NCI-H510A (cell line): ENCODE measurements around the gene SPTLC1.

Experiments used
- DNase-seq: peaks from one replicate; lab custom pipeline; 2025; lab: John Stamatoyannopoulos, UW

The SPTLC1 gene

DNA sequence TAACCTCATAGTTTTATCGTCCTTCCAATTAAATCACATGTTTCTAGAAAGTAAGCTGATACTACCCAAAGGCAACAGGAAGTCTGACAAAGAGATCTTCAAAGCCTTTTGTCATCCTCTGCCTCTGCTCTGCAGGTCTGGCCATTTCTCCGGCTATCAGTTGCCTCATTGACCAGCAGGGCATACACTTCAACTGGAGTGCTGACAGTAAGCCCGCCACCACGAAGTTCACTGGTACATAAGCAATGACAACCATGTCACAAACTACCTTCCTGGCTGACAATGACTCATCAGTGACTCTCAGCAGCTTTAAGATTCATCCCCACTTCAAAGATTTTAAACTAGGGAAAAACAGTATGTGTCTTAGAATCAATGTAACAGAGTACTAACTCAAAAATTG lies 20.6 kb downstream of the SPTLC1 start:
- DNase-seq = peak; percentile 4

DNA sequence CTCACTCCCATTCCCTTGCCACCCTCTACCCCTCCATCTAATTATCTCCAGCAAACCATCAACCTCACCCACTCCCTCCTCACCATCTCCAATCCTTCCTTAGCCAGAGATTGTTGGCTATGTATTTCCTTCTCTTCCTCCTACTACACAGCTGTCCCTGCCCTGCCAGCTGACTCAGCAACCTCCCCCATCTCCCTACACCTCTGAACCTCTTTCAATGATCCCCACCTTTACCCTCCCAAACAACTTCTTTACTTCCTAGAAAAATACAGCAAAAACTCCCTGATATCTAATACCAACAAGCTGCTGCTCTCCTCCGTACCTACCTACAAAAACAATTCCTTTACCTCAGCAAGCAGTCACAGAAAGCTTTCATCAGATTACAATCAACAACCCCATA lies 37.3 kb downstream of the SPTLC1 start:
- no peak for DNase-seq

DNA sequence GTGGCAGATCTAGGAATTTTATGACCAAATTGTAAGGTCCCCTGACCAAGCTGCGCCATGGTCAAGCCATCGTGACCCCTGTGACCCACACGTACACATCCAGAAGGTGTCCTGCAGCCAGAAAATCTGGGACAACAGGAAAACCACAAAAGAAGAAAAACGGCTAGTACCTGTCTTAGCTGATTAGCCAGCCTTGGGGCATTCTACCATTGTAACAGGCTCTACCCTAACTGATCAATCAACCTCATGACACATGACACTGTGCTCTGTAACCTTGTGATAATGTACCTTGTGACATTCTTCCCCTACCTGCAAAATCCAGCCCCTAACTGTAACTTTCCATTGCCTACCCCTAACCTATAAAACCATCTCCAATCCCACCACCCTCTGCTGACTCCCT lies 43.6 kb downstream of the SPTLC1 start:
- no peak for DNase-seq

- DNase-seq = no peak
Observed at GRCh38 chr9:92066168-92066567, 49.0 kb downstream of the SPTLC1 start.

DNA sequence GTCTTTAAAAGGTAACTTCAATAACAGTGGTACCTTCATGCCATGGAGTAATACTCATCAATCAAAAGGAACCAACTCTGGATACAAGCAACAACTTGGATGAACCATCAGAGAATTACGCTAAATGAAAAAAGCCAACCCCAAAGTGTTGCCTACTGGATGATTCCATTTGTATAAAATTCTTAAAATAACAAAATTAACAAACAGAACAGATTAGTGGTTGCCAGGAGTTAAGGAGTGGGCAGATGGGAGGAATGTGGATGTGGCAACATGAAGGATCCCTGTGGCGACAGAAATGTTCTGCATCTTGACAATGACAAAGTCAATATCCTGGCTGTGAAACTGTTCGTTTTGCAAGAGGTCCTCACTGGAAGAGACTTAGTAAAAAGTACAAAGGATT lies 50.5 kb downstream of the SPTLC1 start:
- no peak for DNase-seq

- no peak for DNase-seq
Observed at GRCh38 chr9:92061184-92061583, 54.0 kb downstream of the SPTLC1 start.

DNA sequence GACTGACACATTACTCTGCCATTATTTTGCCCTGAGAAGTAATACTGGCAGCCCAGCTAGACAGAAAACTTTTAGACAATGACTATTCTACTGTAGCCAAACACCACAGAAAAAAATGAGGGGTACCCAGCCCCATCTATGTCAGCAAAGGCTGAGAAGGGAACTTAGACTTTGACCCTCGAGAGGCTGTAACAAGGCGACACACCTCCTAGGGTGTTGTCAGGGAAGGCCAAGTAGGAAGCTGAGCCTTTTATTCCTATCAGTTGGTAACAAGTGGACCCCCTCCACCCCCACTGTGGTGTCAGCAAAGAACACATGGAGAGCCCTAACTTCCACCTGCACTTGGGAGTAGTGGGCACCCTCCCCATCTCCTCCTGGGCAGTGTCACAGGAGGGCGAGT lies 55.6 kb downstream of the SPTLC1 start:
- DNase-seq = no peak

DNA sequence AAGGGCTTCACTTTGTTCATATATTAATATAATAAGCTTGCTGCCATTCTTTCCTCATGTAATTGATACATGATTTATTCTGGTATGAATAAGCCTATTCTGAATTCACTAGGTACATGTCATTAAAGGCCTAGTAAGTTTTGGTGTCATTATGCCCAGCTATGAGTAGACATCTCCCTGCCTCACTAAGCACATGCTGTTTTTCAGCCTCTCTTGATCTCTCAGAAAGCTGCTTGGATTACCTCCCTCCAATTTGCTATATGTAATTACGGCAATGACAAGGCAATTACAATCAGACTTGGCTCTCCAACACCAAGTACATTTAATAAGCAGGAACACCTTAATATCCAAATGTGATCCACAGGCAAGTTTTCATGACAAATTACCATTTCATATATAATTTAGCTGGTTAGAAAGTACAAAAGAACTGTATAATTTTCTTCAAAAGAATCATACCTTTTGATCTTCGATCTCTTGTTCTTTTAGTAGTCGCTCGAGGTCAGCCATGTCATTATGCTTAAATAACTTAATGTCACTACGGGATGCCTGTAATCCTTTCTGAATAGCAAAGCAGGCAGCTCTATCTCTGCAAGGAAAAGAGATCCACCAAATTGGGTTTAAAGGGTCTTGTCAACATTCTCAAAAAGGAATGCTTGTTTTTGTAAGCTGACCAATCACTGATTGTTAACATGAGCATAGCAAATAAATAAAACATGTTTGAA lies 56.3 kb downstream of the SPTLC1 start:
- no peak for DNase-seq

GRCh38 chr9:92058026-92058425 lies 57.2 kb downstream of the SPTLC1 start:
- DNase-seq = no peak

DNA sequence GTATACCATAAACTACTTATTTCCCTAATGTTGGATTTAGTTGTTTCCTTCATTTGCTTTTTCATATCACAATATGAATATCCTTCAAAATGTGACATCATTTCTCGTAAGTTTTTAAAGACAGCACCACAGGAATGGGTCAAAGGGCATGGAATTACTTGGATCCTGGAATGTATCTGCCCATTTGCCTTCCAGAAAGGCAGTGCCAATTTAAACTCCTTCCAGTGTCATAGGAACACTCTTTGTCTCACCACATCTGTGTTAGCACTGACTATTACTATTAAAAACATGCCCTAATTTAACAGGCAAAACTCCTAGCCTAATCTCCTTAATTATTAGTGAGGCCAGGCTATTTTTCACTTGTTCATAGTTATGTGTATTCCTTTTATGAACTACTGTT lies 58.0 kb downstream of the SPTLC1 start:
- no peak for DNase-seq

DNA sequence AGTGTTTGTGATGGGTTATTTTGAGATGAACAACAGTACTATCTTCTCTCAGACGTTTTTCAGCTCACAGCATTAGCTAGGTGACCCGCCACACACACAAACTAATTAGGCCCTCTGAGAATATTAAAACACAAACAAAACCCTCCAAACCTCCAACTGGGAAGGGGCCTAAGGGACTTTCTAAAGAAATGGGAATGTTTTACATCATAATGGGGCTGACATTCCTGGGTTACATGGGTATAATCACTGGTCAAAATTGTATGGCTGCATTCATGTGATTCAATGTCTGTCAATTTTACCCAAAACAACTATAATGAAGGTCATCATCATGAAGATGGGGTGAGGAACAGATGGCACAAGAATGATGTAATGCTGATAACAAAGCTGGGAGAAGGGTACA lies 59.6 kb downstream of the SPTLC1 start:
- DNase-seq = no peak

GRCh38 chr9:92048924-92049625 lies 66.1 kb downstream of the SPTLC1 start:
- DNase-seq = no peak

- no peak for DNase-seq
Observed at GRCh38 chr9:92047500-92047899, 67.7 kb downstream of the SPTLC1 start.

- DNase-seq = no peak
Observed at GRCh38 chr9:92046676-92047075, 68.5 kb downstream of the SPTLC1 start.

DNA sequence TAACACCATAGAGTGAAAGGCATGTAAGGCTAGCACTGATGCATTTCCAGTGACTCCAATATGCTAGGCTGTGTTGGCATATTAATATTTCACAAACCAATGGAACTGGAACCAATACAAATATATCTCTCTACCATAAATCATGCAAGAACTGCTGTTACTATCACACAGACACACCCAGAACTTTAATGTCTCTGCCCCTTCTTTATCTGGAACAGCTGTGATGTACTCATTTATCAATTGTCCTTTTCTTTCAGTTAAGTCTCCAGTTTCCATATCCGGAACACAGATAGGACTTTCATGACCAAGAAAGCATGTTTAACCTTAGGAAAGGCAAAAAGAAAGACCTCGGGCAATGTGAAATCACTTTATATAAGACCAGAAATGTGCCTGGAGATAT lies 70.3 kb downstream of the SPTLC1 start:
- DNase-seq = no peak

GRCh38 chr9:92043002-92043401 lies 72.2 kb downstream of the SPTLC1 start:
- DNase-seq = no peak

DNA sequence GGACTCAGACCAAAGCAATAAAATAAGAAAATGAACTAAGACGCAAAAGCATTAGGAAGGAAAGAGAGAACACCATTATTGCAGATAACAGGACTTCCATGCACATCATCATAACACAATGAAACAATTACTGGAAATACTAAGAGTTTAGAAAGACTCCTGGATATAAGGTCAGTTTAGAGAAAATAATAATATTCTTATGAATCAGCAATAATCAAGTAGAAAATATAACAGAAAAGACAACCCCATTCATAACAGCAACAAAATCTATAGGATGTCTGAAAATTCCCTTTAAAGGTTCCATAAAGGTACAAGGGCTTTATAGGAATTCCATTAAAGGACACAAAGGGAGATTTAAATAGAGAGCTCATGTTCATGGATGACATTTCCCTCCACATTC lies 73.0 kb downstream of the SPTLC1 start:
- DNase-seq = no peak

DNA sequence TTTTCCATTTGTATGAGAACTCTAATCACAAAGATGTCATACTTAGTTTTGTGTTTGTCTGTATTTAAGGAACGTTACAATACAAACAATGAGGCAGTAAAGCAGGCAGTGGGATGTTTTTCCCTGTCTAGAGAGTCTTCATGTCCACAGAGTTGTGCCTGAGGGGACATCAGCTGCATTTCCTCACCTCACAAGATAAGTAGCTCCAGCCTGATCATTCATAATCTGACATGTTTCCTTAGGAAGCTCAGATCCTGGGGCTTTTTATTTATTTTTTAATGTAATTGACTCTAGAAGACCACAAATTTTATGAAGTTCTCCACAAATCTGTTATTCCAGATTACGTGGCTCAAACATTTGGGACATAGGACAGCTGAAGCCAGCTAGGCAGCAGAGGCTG lies 78.5 kb downstream of the SPTLC1 start:
- DNase-seq = no peak

DNA sequence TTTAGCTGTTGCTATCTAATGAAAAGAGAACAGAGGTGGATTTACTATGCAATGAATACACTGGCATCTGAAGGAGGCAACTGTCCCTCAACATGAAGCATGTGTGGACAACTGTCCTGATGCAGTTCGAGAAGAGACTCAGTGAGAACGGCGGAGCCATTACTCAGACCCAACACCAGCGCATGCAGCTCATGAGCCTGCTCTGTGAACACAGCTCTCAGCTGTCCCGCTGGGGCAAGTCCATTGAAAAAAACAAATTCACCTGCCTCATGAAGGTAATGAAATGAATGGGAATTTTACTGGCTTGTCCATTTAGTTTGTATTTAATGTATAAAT lies 78.8 kb downstream of the SPTLC1 start:
- DNase-seq = no peak

- no peak for DNase-seq
Observed at GRCh38 chr9:92035687-92036410, 79.4 kb downstream of the SPTLC1 start.

GRCh38 chr9:92035146-92035545 lies 80.1 kb downstream of the SPTLC1 start:
- DNase-seq = no peak

DNA sequence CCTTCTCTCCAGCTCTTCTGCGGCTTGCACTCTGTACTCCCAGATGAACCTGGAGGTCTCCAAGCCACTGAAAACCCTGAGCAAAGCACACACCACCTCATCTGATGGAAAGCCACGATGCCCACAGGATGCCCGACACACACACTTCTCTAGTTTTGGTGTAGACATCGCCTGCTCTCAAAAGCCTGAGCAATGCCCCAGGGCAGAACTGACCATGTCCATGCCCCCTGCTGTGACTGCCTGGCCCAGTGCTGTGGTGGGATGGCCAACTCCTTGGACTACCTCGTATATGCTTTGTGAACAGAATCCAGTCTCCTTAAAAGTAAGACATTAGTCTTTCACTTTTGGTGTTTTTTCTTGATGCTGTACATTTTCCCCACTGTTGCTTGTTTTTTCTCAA lies 81.2 kb downstream of the SPTLC1 start:
- DNase-seq = no peak

DNA sequence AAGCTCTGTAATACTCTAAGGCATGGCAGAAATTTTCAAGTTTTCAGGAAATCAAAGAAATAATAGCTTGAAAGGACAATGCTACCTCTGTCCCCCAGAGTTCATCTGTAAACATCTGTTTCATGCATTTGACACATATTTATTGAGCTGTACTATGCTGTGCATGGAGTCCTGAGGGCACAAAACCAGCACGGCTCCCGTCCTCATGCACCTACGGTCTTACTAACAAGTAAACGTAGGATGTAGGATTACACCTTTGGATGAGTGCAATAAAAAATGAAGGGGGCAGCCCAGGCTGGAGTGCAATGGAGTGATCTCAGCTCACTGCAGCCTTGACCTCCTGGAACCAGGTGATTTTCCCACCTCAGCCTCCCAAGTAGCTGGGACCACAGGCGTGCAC lies 81.9 kb downstream of the SPTLC1 start:
- no peak for DNase-seq
